ENCODE measurements around the gene FGF8.

The FGF8 gene

GRCh38 chr10:101771380-101771779 is 4.5 kb downstream of the FGF8 start:
- DNase-seq: no peak
- Histone ChIP-seq H3K4me1 (no peaks in the 10 kb centered on the region), H3K27me3 (peaks cover 23% of the 10 kb centered on the region), H3K36me3 (no peaks in the 10 kb centered on the region), H3K9me3 (no peaks in the 10 kb centered on the region), H3K4me3 (ENCODE audit: low read depth, low read length) (no peak overlapping the region)
- no peak for TF ChIP-seq CTCF (IDR thresholded peaks at IDR 0.05; ENCODE audit: low read depth, low read length)

GRCh38 chr10:101770331-101771215 is 5.3 kb downstream of the FGF8 start:
- Histone ChIP-seq H3K4me3 (ENCODE audit: low read depth, low read length) (no peak overlapping the region), H3K27me3 (peaks cover 19% of the 10 kb centered on the region)

GRCh38 chr10:101769541-101770180 is 6.3 kb downstream of the FGF8 start:
- DNase-seq: no peak
- no peak for TF ChIP-seq CTCF (IDR thresholded peaks at IDR 0.05; ENCODE audit: low read depth, low read length)
- Histone ChIP-seq H3K9me3 (no peaks in the 10 kb centered on the region), H3K4me1 (no peaks in the 10 kb centered on the region), H3K27me3 (peaks cover 10% of the 10 kb centered on the region), H3K4me3 (ENCODE audit: low read depth, low read length) (no peak overlapping the region), H3K36me3 (no peaks in the 10 kb centered on the region)

More at GRCh38 chr10:101770331-101771215, 5.3 kb downstream of the FGF8 start:
- TF ChIP-seq CTCF (IDR thresholded peaks at IDR 0.05; ENCODE audit: low read depth, low read length): no peak
- H3K9me3 ChIP-seq: no peaks in the 10 kb centered on the region
- H3K36me3 ChIP-seq: no peaks in the 10 kb centered on the region
- no peaks in the 10 kb centered on the region for H3K4me1 ChIP-seq
- no peak for DNase-seq

- Histone ChIP-seq H3K36me3 (no peaks in the 10 kb centered on the region), H3K4me1 (no peaks in the 10 kb centered on the region), H3K9me3 (no peaks in the 10 kb centered on the region), H3K27me3 (peaks cover 4% of the 10 kb centered on the region; the same call in 1 of the 2 replicates), H3K4me3 (ENCODE audit: low read depth, low read length) (no peak overlapping the region)
- no peak for TF ChIP-seq CTCF (IDR thresholded peaks at IDR 0.05; ENCODE audit: low read depth, low read length)
- DNase-seq: no peak
Measured at GRCh38 chr10:101768791-101769170, 7.1 kb downstream of the FGF8 start.

- Histone ChIP-seq H3K9me3 (no peaks in the 10 kb centered on the region), H3K4me1 (no peaks in the 10 kb centered on the region), H3K36me3 (no peaks in the 10 kb centered on the region), H3K4me3 (ENCODE audit: low read depth, low read length) (no peak overlapping the region), H3K27me3 (peaks cover 4% of the 10 kb centered on the region; the same call in 1 of the 2 replicates)
- no peak for TF ChIP-seq CTCF (IDR thresholded peaks at IDR 0.05; ENCODE audit: low read depth, low read length)
- no peak for DNase-seq
Measured at GRCh38 chr10:101767966-101768790, 7.7 kb downstream of the FGF8 start.

Measured in BE2C (cell line).